KOPT-K1 (cell line): Measurements from ENCODE around the gene ZNF654.
"Not testable (repeated sequence)": the region's sequence is repeated elsewhere in the genome, so short reads cannot be mapped to it uniquely, and the experiment has no call there.

Experiments
- H3K27ac ChIP-seq: fragments of 200-600 bp; sonication (generic); 2 replicates; pipeline ENCODE4 v1.5.1; 2016; ENCODE audit warnings: antibody characterized with exemption, mild to moderate bottlenecking, low read depth, low read length; ENCODE audit not compliant: poor library complexity, severe bottlenecking
- H3K36me3 ChIP-seq: fragments of 200-600 bp; sonication (generic); 2 replicates; pipeline ENCODE4 v1.5.1; 2017; ENCODE audit warnings: antibody characterized with exemption, mild to moderate bottlenecking, low read length, moderate library complexity; ENCODE audit not compliant: insufficient read depth
- H3K9me3 ChIP-seq: fragments of 200-600 bp; sonication (generic); 2 replicates; pipeline ENCODE4 v1.5.1; 2017; ENCODE audit warnings: antibody characterized with exemption, low read length, mild to moderate bottlenecking; ENCODE audit not compliant: insufficient read depth, poor library complexity, severe bottlenecking

ZNF654 gene

GRCh38 chr3:88058581-88059379 is at the start of gene ZNF654, which contains the start of gene CGGBP1:
Gene ZNF654 (plus strand): TSS chr3:88059255. CDS start chr3:88059320, 65 bp downstream.
Gene CGGBP1 (minus strand): TSS chr3:88059005. CDS start chr3:88055976, 3,029 bp downstream.
- Histone ChIP-seq H3K36me3 (peaks cover 37% of the 10 kb centered on the region), H3K9me3 (no peaks in the 10 kb centered on the region), H3K27ac (peak within 1 kb of the TSS; percentile 92)

GRCh38 chr3:88010810-88011209 is 48.2 kb upstream of the ZNF654 start:
- no peaks in the 10 kb centered on the region for H3K9me3 ChIP-seq
- H3K27ac ChIP-seq, result no peak overlapping the region
- no peaks in the 10 kb centered on the region for H3K36me3 ChIP-seq

GRCh38 chr3:88013592-88013991 is 45.5 kb upstream of the ZNF654 start:
- no peaks in the 10 kb centered on the region for H3K9me3 ChIP-seq
- H3K27ac ChIP-seq, result no peak overlapping the region
- H3K36me3 ChIP-seq, result no peaks in the 10 kb centered on the region

- H3K9me3 ChIP-seq, H3K27ac ChIP-seq, H3K36me3 ChIP-seq: not testable (repeated sequence)
Measured at GRCh38 chr3:88015656-88016055, 43.4 kb upstream of the ZNF654 start.

- H3K27ac ChIP-seq, result no peak overlapping the region
- H3K9me3 ChIP-seq, result no peaks in the 10 kb centered on the region
- no peaks in the 10 kb centered on the region for H3K36me3 ChIP-seq
Measured at GRCh38 chr3:88019024-88019423, 40.0 kb upstream of the ZNF654 start.

GRCh38 chr3:88025001-88025552 is 34.0 kb upstream of the ZNF654 start:
- Histone ChIP-seq H3K36me3 (no peaks in the 10 kb centered on the region), H3K9me3 (no peaks in the 10 kb centered on the region), H3K27ac (no peak overlapping the region)

GRCh38 chr3:88028876-88029275 is 30.2 kb upstream of the ZNF654 start:
- no peaks in the 10 kb centered on the region for H3K9me3 ChIP-seq
- H3K36me3 ChIP-seq, result no peaks in the 10 kb centered on the region
- H3K27ac ChIP-seq, result no peak overlapping the region

GRCh38 chr3:88030210-88030609 is 28.8 kb upstream of the ZNF654 start:
- H3K36me3 ChIP-seq, result no peaks in the 10 kb centered on the region
- no peaks in the 10 kb centered on the region for H3K9me3 ChIP-seq
- H3K27ac ChIP-seq, result peak overlapping the region; percentile 50

GRCh38 chr3:88031642-88032077 is 27.4 kb upstream of the ZNF654 start:
- no peaks in the 10 kb centered on the region for H3K36me3 ChIP-seq
- no peaks in the 10 kb centered on the region for H3K9me3 ChIP-seq
- peak overlapping the region; percentile 77 for H3K27ac ChIP-seq

- Histone ChIP-seq H3K9me3 (no peaks in the 10 kb centered on the region), H3K27ac (peak overlapping the region; percentile 77), H3K36me3 (no peaks in the 10 kb centered on the region)
Measured at GRCh38 chr3:88032245-88032644, 26.8 kb upstream of the ZNF654 start.

- Histone ChIP-seq H3K27ac (no peak overlapping the region), H3K9me3 (no peaks in the 10 kb centered on the region), H3K36me3 (no peaks in the 10 kb centered on the region)
Measured at GRCh38 chr3:88033079-88033478, 26.0 kb upstream of the ZNF654 start.

GRCh38 chr3:88033808-88034207 is 25.2 kb upstream of the ZNF654 start:
- peak overlapping the region; percentile 22 for H3K27ac ChIP-seq

GRCh38 chr3:88034491-88035275 is 24.4 kb upstream of the ZNF654 start:
- Histone ChIP-seq H3K36me3 (no peaks in the 10 kb centered on the region), H3K27ac (peak overlapping the region; percentile 22), H3K9me3 (no peaks in the 10 kb centered on the region)

More at GRCh38 chr3:88033808-88034207, 25.2 kb upstream of the ZNF654 start:
- H3K36me3 ChIP-seq, result no peaks in the 10 kb centered on the region
- no peaks in the 10 kb centered on the region for H3K9me3 ChIP-seq

GRCh38 chr3:88036221-88036620 is 22.8 kb upstream of the ZNF654 start:
- Histone ChIP-seq H3K9me3 (no peaks in the 10 kb centered on the region), H3K36me3 (no peaks in the 10 kb centered on the region), H3K27ac (no peak overlapping the region)

GRCh38 chr3:88038566-88038965 is 20.5 kb upstream of the ZNF654 start:
- no peak overlapping the region for H3K27ac ChIP-seq
- H3K9me3 ChIP-seq, result no peaks in the 10 kb centered on the region
- H3K36me3 ChIP-seq, result no peaks in the 10 kb centered on the region
